A172 (cell line): ENCODE data around the gene RNF149. TPM values are rescaled to one million over a fixed set of nuclear protein-coding genes. Genes with fewer than 3 reads are reported as not detected.
"Not testable (repeated sequence)": the region's sequence is repeated elsewhere in the genome, so short reads cannot be mapped to it uniquely, and the experiment has no call there.

ENCODE experiments used
- DNase-seq: peaks from one replicate; pipeline ENCODE4 v3.0.0-alpha.2; 2015; ENCODE audit warnings: low spot score
- total RNA-seq: library from RNA; depleted of rRNA; stranded (reverse); fragments of >200 nt; shearing (Covaris generic); gene quantifications from 2 replicates; pipeline ENCODE4 v1.2.3, GENCODE V29; 2014; rRNA removed

The RNF149 gene
- total RNA-seq, result 21.7 and 21.9 TPM in 2 replicates

GRCh38 chr2:101308432-101309210 lies at the start of gene RNF149:
TSS of gene RNF149 (minus strand) at chr2:101308701. CDS start at chr2:101308588, 113 bp downstream.
- peak; percentile 46 for DNase-seq

GRCh38 chr2:101357376-101357775 lies 48.9 kb upstream of the RNF149 start:
- no peak for DNase-seq

GRCh38 chr2:101356521-101356920 lies 48.0 kb upstream of the RNF149 start:
- DNase-seq, result peak; percentile 53

GRCh38 chr2:101356055-101356454 lies 47.6 kb upstream of the RNF149 start:
- DNase-seq, result no peak

GRCh38 chr2:101355401-101356054 lies 47.0 kb upstream of the RNF149 start:
- peak; percentile 27 for DNase-seq

- DNase-seq, result no peak
These were observed 46.2 kb upstream of the RNF149 start for GRCh38 chr2:101354420-101355311.

GRCh38 chr2:101352631-101353030 lies 44.1 kb upstream of the RNF149 start:
- not testable (repeated sequence) for DNase-seq

GRCh38 chr2:101351207-101351606 lies 42.7 kb upstream of the RNF149 start:
- DNase-seq, result no peak

- DNase-seq, result peak; percentile 53
These were observed 41.6 kb upstream of the RNF149 start for GRCh38 chr2:101349893-101350662.

- DNase-seq, result no peak
These were observed 40.4 kb upstream of the RNF149 start for GRCh38 chr2:101348883-101349282.

GRCh38 chr2:101346909-101347308 lies 38.4 kb upstream of the RNF149 start:
- DNase-seq, result no peak

GRCh38 chr2:101344137-101344536 lies 35.6 kb upstream of the RNF149 start:
- DNase-seq, result no peak

GRCh38 chr2:101342625-101343008 lies 34.1 kb upstream of the RNF149 start:
- DNase-seq, result no peak

GRCh38 chr2:101341901-101342624 lies 33.6 kb upstream of the RNF149 start:
- DNase-seq, result peak; percentile 80

GRCh38 chr2:101341421-101341820 lies 32.9 kb upstream of the RNF149 start:
- DNase-seq, result no peak

GRCh38 chr2:101340141-101340551 lies 31.6 kb upstream of the RNF149 start:
- DNase-seq, result no peak

GRCh38 chr2:101339266-101339880 lies 30.9 kb upstream of the RNF149 start:
- DNase-seq, result no peak

GRCh38 chr2:101337877-101338276 lies 29.4 kb upstream of the RNF149 start:
- peak; percentile 29 for DNase-seq

GRCh38 chr2:101332885-101333766 lies 24.6 kb upstream of the RNF149 start:
- DNase-seq, result no peak
